NCI-H1417 (cell line): Measurements from ENCODE around the gene MXRA7.
"Not testable (repeated sequence)": the region's sequence is repeated elsewhere in the genome, so short reads cannot be mapped to it uniquely, and the experiment has no call there.

Experiments
- DNase-seq, 3 experiments: peaks; one replicate each; lab custom pipeline; 2025; lab: John Stamatoyannopoulos, UW

Gene MXRA7

DNA sequence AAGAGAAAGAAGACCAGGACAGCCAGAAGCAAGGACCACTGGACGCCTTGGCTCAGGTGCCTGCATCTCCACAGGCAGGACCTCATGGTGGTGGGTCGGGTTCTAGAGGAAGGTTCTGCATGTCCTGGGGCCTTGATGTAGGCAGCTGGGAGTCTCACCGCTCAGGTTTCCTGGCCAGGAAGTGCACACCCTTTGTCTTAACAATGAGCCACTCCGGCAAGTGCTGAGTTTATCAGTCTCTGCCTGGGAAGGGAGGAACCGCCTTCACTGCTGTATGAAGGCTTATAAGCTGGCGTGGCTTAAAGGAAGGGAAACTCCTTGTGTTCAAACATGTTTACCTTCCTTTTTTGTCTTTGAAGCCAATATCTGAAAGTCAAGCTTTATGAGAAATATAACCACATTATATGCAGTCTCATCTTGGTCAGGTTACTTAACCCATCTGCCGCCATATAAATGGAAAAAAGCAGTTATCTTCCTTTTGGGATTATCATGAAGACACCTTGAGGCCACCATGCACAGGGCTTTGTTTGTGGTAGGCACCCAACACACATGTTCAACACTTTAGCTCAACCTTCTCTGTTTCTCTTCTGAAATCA, 67.1 kb downstream of the MXRA7 start, which contains the start of gene ST6GALNAC1:
ST6GALNAC1 (minus strand) TSS at position 205 of the 596 bp plus-strand sequence; CDS start at position 86, 119 bp downstream.
- no peak for DNase-seq

GRCh38 chr17:76642994-76643393, 67.8 kb downstream of the MXRA7 start:
- DNase-seq = no peak

DNA sequence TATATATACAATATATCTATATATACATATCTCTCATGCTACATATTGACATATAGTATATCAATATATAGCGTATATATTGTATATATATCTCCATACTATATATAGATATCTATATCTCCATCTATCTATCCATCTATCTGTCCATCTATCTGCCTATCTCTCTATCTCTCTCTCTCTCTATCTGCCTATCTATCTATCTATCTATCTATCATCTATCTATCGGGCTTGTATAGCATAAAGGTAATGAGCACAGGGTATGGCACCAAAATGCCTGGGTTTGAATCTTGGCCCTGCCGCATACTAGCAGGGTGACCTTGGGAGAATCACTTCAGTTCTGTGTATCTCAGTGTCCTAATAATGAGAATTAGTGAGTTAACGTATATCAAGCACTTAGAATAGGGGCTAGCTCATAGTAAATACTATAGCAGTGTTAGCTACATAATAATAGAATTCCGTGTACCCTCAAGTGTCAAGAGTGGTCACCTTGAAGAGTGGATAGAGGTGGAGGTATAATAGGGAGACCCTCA, 68.7 kb downstream of the MXRA7 start:
- DNase-seq = no peak

DNA sequence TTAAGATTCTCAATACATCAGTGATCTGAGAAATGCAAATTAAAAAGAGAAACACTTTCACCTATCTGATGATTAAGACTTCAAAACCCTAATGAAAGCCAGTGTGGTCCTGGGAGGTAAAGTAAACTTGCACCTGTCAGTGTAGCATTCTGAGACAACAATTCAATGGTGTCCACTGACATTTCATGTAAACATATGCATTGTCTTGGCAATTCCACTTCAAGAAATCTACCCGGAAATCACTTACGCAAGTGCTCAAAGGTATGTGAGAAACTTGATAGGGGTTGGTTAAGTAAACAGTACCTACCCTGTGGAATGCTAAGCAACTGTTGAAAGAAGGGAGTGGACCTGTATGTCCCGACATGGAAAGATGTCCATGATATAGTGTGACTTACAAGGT, 69.3 kb downstream of the MXRA7 start:
- DNase-seq = peak in 1 of 3 experiments; percentile 20

DNA sequence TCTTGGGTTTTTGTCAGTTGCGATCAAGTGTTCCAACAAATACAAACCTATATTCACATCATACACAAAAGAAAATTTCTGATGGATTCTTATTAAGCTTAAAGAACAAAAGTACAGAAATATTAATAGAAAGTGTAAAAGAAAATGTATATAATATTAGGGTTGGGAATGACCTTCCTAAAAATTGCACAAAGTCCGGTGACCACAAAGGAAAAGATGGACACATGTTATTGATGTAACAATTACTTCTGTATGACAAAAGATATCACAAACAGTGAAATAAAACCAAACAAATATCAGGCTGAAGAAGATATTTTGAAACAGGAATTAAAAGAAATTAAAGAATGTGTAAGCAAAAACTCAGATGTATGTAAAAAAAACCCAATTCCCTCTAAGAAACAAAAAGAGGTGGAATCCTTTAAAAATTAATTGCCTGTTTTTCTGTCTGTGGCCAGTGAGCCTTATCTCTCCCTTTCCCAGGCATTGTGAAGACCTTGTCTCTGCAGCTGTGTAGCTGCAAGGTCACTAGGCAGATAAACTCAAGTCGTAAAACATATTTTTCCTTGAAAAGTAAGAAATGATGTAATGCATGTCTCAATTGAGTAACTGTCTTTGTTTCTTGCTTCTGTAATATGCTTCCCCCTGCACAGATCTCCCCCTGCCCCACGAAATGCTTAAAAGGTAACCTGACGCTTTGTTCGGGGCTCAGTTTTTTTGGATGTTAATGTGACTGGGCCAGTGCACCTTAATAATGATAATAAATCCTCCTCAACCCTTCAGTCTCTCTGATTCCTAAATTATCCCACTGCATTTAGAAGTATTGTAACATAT, 70.0 kb downstream of the MXRA7 start:
- no peak for DNase-seq

- no peak for DNase-seq
These were observed 72.5 kb downstream of the MXRA7 start for GRCh38 chr17:76638263-76638662.

DNA sequence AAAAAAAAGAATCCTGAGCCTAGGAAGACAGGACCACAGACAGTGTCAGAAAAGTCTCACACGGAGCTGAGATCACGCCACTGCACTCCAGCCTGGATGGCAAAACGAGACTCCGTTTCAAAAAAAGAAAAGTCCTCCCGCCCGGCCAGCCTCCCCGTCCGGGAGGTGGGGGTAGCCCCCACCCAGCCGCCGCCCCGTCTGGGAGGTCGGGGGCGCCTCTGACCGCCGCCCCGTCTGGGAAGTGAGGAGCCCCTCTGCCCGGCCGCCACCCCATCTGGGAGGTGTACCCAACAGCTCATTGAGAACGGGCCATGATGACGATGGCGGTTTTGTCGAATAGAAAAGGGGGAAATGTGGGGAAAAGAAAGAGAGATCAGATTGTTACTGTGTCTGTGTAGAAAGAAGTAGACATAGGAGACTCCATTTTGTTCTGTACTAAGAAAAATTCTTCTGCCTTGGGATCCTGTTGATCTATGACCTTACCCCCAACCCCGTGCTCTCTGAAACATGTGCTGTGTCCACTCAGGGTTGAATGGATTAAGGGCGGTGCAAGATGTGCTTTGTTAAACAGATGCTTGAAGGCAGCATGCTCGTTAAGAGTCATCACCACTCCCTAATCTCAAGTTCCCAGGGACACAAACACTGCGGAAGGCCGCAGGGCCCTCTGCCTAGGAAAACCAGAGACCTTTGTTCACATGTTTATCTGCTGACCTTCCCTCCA, 74.1 kb downstream of the MXRA7 start:
- not testable (repeated sequence) for DNase-seq

DNA sequence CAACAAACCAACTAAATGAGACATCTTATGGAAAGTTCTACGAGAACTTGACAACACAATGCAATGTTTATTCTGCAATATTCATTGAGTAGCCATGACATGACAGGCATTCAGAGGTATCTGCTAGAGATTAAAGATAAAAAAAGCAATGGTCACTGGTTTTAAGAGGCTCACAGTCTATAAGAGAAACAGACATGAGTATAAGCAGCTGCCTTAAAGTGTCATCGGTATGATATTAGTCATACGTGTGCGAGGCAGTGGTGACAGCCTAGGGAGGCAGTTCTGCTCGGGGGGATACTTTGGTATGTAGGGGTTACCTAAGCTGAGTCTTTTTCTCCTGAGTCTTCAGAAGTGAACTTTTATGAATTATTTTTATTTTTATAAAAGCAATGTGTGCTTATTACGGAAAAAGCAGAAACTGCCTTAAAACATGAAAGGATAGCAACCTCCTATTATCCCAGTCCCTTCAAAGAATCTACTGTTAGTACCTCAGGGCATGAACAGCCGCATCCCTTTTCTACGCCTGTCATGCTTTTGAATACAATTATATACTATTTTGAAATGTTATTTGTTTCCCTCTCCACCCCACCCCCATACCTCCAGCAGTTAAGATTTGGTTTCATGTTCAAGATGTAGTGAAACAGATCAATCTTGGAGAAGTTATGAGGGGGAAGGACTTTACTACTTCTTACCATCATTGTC, 75.0 kb downstream of the MXRA7 start:
- DNase-seq = no peak

- no peak for DNase-seq
These were observed 75.7 kb downstream of the MXRA7 start for GRCh38 chr17:76635039-76635438.

DNA sequence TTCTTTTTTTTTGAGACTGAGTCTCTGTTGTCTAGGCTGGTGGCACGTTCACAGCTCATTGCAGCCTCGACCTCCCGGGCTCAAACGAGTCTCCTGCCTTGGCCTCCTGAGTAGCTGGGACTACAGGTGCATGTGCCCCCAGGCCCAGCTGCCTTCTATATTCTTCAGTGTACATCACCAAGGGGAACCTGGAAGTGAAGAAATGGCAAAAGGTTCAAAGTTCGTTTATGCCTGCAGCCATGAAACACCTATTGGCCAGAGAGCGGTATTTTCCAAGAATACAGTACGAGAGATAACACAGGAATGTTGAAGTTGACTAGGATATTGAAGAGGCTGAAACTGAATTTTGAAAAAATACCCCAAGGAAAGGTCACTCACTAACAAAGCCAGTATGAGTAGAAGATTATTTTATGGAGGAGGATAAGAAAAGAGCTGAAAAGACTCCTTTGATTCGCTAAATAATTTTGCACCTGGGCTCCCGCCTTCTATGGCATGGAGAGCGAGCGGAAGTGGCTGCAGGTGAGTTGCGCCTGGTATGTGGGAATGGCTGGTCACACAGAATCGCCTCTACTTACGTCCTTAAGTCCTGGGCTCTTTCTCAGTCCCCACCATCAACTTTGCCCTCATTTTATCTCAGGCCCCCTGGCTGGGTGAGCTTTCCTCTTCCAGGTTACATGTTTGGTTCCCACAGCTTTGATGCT, 77.0 kb downstream of the MXRA7 start:
- no peak for DNase-seq

DNA sequence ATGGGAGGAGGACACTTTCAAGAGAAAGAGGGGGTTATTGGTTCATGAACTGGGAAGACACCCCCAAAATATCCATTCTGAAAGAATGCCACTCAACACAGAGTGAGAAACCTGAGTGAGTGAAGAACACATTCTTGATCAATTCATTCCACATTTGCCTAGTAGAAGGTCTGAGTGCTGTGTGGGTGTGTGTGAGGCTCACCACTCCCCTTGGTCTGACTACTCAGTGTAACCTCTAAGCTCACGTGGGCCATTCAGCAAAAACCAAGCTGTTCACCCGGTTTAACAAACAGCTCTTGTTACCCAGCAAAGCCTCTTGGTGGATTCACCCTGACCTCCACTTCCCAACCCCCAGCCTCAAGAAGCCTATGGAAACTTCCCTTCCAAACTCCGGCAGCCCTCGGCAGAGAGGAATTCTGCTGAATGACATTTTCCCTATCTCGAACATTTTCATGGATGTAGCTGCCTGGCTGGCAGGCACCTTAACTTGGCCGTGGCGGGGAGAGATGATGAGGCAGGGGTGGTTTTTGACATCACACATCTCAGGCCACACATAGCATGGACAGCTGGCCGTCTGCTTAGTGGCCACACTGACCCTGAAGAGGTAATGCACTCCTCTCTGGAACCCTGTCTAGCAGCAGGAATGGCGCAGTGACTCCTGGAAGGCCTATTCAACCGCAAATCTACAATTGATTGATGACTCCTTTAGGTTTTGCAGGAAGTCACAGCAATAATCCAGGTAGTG, 78.8 kb downstream of the MXRA7 start:
- DNase-seq = no peak

GRCh38 chr17:76630151-76630550, 80.6 kb downstream of the MXRA7 start:
- no peak for DNase-seq
